Stimulated activated CD4-positive, alpha-beta T cell treated with anti-CD3 and anti-CD28 coated beads, Interleukin-15, amount 100 ng/mL, for 24 hours (primary cell): ENCODE results near the gene SMIM30.
A peak's percentile ranks its signal among the peaks of the same experiment; 100 is the strongest.
"Not testable (repeated sequence)": the region's sequence is repeated elsewhere in the genome, so short reads cannot be mapped to it uniquely, and the experiment has no call there.

Source experiments
- DNase-seq: peaks from one replicate; pipeline ENCODE4 v3.0.0-alpha.2; 2020

Gene SMIM30, protein sequence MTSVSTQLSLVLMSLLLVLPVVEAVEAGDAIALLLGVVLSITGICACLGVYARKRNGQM

DNA sequence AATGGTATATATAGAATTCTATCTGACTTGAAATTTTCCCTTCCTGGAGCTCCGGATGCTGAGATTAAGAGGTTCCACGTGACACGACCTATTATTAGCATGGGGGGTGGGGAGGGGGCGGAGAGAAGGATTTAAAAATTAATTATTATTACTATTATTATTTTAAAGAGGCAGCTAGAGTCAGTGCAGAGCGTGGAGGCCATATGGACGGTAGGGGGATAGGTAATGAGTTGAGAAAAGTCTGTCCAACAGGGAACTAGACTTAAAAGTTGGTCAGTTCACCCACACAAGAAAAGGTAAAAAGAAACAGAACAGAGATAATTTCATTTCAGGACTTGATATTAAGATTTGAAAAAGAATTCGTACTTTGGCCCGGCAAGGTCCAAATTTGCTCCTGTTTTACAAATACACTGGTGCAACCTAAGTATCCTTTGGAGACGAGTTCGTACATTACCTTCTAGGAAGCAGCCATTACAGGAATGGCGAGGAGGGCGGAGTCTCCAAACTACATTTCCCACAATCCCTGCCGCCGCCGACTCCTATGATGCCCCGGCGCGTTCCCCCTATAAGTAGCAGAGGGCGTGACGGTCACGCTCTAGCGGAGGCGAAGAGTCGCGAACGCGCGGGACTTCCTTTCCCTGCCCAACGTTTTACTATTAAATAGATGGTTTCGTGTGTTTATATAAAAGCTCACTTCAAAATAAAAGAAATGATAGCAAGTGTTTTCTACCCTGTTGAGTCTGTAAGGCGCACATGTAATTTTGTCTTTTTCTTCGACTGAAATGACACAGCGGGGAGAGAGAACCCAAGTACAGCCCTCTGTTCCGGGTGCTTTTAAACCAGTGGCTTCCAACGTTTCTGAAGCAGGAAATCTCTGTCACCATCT lies at the start of gene SMIM30:
Gene SMIM30 (minus strand): TSS at position 481 of the 886 bp plus-strand sequence. CDS start 976 bp downstream, outside the sequence.
- DNase-seq: peak; percentile 92

DNA sequence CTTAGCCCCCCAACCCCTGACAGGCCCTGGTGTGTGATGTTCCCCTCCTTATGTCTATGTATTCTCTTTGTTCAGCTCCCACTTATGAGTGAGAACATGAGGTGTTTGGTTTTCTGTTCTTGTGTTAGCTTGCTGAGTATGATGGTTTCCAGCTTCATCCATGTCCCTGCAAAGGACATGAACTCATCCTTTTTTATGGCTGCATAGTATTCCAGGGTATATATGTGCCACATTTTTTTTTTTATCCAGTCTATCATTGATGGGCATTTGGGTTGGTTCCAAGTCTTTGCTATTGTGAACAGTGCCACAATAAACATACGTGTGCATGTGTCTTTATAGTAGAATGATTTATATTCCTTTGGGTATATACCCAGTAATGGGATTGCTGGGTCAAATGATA lies 47.8 kb upstream of the SMIM30 start:
- DNase-seq: not testable (repeated sequence)

DNA sequence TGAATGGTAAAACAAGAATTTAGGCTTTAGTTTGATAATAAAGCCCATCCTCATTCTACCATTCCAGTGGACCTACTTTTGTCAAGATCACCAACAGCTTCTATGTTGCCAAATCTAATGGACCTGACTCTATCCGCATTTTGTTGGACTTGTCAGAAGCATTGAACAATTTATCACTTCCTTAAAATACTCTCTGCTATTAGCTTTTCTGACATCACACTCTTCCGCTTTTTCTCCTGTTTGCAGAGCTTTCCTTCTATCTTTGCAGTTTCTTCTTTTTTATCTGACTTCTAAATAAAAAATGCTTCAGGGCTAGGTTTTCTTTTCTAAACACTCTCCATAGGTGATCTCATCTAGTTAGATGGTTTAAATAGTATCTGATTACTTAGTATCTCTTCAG lies 42.7 kb upstream of the SMIM30 start:
- no peak for DNase-seq

DNA sequence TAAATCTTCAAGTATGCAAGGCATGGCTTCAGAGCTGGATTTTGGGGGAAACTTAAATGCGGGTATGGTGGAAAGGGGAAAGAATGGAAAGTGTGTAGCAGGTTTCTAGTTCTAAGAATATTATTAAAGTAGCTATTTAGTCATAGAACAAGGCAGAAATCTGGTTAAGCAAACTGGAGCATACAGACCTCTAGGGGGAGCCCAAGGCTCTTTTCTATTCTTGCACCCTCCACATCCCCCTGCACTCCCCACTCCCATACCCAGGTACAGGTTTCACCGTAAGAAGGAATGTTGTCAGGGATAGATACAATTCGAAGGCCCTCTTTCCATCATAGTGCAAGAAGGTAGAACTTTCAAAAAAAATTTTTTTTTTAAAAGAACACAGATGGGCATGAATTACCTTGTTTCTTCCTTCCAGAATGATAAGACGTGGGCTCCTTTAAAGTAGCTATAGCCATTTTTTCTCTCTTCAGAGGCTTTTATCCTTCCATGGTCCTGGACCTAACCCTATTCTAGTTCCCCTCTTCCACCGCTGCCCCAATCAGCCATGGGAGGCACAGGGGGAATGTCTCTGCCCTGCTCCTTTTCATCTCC lies 41.5 kb upstream of the SMIM30 start:
- peak; percentile 8 for DNase-seq

DNA sequence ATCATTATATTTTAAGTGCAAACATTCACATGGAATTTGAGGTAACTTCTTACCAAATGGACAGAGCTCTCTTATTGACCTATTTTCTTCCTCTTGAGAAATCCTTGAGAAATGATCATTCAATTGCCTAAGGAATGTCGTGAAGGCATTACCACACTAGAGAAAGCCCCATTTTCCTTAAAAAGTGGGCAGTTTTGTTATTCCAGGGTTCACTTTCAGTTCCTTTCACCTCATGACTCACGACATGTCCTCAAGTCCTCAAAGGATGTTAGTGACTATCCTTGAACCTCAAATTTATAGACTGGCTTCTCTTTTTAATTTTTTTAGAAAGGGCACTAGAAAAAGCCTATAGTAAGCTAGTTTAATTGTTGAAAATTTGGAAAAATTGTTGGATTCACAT lies 40.4 kb upstream of the SMIM30 start:
- DNase-seq: no peak

DNA sequence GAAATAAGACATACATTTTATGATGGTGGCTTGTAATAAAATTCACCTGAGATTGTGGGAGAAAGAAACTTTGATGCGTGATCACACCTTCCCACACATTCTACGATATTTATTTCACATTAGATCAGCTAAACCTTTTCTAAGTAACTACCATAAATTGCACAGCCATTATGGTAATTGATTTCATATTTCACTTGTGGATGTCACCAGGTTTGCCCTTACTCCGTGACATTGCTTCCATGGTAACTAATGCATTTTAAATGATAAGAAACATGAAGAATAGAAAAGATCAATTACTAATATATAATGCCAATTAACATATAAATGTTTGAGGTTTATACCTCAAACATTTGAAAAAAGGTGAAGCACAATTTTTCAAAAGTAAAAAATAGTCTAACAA lies 35.8 kb upstream of the SMIM30 start:
- no peak for DNase-seq

DNA sequence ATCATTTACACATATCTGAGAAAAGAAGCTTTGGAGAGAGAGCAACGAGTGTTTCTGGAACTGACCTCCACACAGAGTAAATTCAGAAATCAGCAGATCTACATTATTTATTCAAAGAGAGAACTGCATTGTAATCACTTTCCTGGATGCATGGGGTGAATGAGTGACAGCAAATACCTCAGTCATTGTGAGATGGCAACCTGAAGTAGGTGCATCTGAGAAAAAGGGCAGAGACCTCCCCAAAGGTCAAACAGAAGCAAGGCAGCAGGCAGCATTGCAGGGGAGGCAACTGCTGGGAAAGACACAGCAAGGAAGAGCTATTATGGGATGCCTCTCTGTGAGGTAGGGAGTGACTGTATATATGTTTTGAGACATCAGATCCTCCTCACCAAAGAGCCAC lies 26.5 kb upstream of the SMIM30 start:
- no peak for DNase-seq

DNA sequence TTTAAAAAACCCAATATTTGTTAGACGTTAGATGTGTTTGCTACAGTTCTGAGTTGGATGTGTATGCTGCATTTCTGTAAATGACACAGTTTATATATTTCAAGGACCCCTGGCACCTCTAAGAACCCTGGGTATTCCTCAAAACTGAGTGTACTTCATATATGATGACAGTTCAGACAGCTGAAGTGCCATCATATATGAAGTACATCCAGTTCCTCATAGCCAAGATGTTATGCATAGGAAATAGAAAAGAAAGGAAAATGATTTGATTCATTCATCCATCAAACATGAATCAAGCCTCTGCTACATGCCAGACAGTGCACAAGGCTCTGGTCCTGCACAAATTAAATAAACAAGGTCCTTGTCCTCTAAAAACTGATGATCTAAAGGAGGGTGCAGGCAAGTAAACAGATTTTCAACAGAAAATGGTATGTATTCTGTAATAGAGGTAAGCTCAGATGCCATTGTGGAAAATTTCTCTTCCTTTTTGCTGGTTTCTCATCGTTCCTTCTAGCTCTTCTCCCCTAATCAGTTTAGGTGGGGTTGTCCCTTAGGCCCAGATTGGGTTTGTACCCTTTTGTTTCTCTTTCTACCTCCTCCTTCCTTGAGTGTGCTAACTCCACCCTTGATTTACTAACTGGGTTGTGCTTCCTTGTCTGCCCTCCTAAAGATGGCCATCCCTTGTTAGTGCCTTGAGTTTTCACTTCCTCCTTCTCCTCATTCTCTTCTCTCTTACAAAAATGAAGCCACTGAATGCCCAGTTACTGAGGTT lies 25.3 kb upstream of the SMIM30 start:
- DNase-seq: no peak

DNA sequence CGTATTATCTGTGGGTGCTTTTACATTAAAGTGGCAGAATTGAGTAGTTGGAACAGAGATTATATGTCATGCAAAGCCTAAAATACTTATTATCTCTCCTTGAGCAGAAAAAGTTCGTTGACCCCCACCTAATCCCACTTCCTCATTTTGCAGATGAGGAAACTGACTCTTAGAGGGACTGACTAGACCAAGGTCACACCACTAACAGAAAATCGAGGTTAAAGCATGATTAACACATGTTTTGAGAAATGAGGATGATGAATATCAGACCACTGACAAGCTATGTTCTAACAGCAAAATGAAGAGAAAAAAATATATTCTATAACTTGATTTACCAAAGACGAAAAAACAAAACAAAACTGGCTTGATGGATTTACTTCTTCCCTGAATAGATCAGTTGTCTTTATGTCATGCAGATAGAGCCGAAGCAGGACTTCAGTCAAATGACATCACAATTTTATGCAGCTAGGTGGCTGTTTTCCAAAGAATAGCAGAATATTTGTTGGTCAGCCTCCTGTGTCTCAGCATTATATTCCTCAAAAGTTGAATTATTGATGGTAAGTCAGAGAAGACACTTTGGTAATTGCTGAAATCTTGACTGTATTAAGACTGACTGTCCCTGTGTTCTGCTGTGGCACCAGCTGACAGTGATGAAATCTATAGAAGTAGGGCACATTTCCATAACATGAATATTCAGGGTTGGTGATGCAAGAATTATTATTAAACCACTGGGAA lies 24.2 kb upstream of the SMIM30 start:
- DNase-seq: no peak

DNA sequence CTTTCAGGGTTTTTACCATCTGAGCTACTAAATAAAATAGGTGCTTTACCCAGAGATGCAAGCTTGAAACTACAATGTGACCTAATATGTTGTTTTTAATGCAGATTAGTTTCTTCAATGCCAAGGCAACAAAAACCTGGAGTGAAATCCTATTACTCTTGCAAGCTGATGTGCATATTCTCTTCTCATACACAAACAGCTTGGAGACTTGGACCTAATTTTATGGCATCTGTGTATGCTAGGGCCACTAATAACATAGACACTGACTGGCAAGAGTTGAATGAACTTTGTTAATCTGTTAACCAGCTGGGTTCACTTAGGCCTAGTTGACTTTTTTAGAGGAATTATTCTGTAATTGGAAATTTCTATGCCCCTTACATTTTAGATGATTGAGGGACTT lies 23.4 kb upstream of the SMIM30 start:
- no peak for DNase-seq

DNA sequence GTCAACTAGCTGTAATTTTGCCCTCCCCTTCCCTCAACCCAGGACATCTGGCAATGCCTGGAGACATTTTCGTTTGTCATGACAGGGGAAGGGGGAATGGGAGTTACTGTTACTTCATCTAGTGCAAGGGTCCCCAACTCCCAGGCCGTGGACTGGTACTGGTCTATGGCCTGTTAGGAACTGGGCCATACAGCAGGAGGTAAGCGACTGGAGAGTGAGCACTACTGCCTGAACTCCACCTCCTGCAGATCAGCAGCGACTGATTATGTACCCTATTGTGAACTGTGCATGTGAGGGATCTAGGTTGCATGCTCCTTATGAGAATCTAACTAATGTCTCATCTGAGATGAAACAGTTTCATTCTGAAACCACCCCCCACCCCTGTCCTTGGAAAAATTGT lies 22.6 kb upstream of the SMIM30 start:
- DNase-seq: no peak

DNA sequence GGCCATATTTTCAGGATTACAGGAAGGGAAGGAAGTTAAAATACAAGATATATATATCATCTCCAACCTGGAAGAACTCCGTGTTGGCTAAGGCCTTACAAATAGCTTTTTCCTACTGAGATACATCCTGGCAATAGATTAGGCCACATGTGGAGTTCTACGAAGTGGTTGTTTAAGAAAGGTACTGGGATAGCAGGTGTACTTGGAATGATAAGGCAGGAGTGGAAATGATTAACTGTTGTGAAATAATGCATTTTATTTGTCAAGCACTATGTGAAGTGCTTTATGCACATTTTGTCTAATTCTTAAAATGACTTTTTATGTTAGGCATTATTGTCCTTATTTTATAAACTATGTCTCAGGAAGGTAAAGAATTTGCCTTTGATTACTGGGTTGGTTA lies 18.9 kb upstream of the SMIM30 start:
- no peak for DNase-seq

DNA sequence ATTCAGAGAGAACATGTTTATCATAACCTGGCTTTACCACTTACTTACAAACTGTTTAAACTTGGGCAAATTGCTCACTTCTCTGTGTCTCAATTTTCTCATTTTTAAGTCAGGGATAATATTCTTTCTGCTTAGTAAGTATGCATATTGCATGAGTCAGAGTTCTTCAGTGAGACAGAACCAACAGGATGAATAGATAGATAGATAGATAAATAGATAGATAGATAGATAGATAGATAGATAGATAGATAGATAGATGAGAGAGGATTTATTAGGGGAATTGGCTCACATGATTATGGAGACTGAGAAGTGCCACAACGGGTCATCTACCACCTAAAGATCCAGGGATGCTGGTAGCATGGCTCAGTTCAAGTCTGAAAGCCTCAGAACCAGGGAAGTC lies 15.7 kb upstream of the SMIM30 start:
- no peak for DNase-seq

DNA sequence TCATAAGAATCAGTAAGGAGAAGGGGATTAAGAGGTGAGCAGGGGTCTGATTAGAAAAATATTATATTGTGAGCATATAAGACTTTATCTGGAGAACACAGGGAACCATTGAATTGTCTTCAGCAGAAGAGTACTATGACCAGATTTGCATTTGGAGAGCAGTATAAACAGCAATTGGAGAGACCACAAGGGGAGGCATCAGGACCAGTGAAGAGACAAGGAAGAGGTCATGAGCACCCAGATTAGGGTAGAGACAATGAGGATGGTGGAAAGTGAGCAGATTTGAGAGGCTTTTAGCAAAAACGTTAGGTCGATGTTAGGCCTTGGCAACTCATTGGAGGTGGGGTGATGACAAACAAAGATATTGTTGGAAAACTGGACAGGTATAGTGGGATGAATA lies 13.0 kb upstream of the SMIM30 start:
- no peak for DNase-seq

DNA sequence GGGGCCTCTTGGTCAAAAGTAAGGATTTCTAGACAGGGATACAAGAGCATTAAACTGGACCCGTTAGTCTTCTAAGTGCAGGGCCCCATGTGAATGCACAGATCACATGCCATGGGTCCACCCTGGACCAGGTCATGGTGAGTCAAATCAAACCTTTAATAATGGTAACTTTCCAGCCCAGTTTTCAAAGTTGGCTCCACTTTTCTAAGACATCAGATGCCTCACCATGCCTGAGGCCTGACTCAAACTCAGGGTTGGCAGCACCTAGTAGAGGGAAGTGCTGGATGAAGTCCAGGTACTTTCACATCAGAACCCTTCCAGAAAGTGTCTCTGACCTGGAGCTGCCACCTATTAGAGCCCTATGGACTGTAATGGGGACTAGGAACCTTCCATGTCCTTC lies 9.7 kb upstream of the SMIM30 start:
- DNase-seq: no peak

DNA sequence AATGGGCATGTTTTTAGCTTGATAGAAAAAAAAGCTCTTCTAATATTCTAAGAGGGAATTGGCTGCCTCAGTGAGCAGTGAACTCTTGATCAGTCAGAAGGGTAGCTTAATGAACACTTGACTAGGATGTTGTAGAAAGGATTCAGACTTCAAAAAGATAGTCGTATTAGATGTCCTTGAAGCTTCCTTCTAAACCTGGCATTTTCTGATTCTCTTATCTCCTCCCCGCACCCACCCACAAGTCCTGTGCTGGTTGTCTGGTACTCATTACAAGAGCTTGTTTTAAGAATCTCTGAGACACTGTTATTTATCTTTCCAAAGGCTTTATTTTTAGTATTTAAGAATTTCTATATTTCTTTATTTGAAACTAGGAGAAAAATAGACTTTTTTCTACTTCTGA lies 7.4 kb upstream of the SMIM30 start:
- no peak for DNase-seq

DNA sequence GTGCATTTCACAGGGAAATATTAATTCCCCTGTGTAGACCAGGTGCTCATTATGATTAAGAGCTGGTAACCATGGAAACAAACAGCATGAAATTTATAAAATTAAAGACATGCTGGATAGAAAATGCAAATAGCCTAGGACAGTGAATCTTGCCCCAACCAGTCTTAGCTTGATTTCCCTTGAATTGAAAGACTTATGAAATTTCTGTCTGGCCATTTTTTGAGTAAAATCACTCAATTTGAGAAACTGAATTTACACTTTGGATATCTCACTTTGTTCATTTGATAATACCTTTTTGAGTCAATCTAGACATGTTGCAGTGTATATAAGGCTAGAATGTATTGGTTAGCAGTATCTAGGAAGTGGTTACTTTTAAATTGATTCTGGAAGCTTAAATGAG lies 4.4 kb upstream of the SMIM30 start:
- DNase-seq: no peak

DNA sequence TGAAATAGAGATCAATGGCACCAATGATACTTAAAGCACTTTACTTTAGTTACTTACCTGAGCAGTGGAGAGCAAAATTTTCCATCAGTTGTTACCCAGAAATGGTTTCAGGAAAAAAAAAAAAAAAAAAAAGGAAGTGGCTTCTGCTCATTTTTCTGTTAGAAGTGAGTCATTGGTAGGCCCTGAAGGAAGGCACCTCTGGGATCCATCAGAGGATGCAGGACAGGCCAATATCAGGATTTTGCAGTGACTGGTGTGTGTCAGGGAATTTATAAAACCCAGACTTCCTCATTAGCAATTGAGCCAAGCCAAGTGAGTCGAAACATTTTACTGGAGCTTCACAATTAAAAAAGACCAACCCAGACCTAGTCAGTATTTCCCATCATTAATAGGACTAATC lies 2.3 kb upstream of the SMIM30 start:
- DNase-seq: no peak

DNA sequence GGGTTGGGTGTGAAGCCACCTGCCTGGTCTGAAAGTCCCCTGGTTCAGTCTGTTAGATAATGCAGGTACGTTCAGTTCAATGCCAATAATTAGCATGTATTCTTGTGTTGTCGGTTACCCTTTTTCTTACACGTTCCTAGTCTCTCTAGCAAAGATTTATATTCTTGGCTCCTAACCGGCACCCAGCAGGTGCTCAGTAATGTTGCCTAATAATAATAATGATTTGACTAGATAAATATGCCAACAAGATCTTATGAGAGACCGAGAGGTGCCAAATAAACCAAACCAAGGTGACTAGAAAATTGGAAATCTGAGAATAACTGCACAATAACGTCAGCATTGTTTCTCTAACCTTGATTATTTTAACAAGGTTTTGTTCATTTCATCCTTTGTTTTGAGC lies 1.1 kb upstream of the SMIM30 start:
- DNase-seq: no peak

DNA sequence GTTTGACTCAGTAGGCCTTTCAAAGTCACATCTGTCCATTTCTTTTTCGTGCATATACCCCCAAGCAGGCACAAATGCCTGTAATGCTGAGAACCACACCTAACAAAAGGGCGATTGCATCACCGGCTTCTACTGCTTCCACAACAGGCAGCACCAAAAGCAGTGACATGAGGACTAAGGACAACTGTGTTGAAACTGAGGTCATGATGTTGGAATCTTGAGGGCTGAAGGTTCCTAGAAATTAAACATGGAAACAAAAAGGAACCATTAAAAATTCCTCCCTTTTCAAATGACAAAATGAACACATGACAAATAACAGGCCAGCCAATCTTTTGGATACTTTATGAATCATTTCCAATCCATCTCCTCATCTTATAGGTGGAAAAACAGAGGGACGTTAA lies 980 bp downstream of the SMIM30 start:
- not testable (repeated sequence) for DNase-seq

DNA sequence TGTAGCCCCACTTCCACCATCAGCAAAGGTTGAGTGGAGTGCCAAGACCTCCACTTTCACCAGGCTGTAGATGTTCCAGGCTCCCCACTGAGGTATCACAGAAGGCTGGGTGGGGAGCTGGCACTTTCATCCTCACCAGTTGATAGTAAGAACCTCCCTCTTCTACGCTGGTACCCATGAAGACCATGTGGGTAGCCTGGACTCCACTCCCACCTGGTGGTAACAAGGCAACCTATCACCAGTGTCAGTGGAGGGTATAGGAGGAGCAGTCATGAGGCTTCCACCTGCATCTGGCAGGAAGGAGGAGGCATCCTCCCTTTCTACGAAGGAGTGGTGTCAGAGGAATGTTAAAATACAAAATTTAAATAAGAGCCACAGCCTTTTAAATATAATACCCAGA lies 4.4 kb downstream of the SMIM30 start:
- DNase-seq: no peak

DNA sequence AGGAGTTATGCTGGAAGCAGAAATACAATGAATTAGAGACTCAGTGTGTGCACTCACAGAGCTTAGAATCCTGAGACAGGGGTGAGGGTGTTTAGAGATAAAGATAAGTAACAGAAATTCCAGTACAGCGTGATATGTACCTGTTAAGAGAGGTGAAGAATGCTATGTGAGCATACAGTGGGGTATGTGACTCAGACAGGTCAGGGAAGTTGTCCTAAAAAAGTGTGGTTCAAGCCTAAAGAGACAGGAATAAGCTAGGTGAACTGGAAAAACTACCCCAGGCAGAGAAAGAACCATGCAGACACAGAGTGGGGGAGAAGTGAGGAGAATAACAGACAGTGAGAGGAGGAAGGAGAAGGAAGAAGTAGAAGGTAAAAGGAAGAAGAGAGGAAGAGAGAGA lies 8.6 kb downstream of the SMIM30 start:
- DNase-seq: no peak

DNA sequence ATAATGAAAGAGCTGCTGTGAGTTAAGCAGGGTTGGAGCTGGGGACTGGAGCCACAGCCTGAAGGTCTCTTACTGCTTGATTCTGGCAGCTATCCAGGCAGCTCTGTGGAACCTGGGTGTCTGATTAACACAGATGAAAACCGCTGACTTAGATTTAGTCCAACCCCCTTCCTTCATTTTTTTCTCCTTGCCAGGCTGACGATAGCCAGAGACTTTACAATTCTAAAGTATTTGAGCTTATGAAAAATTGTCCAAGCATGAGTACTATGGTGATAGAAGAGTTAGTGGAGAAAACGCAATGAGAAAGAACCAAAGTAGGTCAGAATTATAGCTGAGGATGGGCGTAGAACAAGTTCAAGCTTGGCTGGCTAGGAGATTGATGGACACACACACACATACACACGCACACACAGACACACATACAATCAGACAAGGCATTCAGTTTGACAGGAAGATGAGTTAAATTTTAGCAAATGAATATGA lies 18.2 kb downstream of the SMIM30 start:
- no peak for DNase-seq
